WTC11 (cell line): Measurements from ENCODE around the gene KLC1.

Experiments used
- CREM ChIP-seq: sonication (generic); formaldehyde crosslinking; IDR thresholded peaks from 2 replicates; pipeline ENCODE4 v1.8.1; 2022; ENCODE audit warnings: mild to moderate bottlenecking, missing genetic modification reagents, moderate library complexity
- ESRRA ChIP-seq: sonication (generic); formaldehyde crosslinking; IDR thresholded peaks from 2 replicates; pipeline ENCODE4 v1.8.1; 2022; ENCODE audit warnings: mild to moderate bottlenecking, missing genetic modification reagents, borderline replicate concordance
- NFYB ChIP-seq: sonication (generic); formaldehyde crosslinking; conservative IDR thresholded peaks from 2 replicates; pipeline ENCODE4 v1.8.0; 2022; ENCODE audit warnings: low read depth, missing genetic modification reagents
- OVOL2 ChIP-seq: fragments of 250-450 bp; sonication (Bioruptor Pico); IDR thresholded peaks from 2 replicates; pipeline ENCODE4 v1.9.0; 2021; ENCODE audit warnings: mild to moderate bottlenecking, borderline replicate concordance
- PRRX2 ChIP-seq: fragments of 250-450 bp; sonication (Bioruptor Pico); IDR thresholded peaks from 2 replicates; pipeline ENCODE4 v1.8.0; 2021; ENCODE audit warnings: mild to moderate bottlenecking
- RORB ChIP-seq: fragments of 250-450 bp; sonication (Bioruptor Pico); IDR thresholded peaks from 2 replicates; pipeline ENCODE4 v1.9.0; 2021; ENCODE audit warnings: mild to moderate bottlenecking
- TEAD4 ChIP-seq: sonication (generic); formaldehyde crosslinking; IDR thresholded peaks from 2 replicates; pipeline ENCODE4 v1.8.0; 2022; ENCODE audit warnings: mild to moderate bottlenecking, missing genetic modification reagents
- ZNF263 ChIP-seq: sonication (generic); formaldehyde crosslinking; IDR thresholded peaks from 2 replicates; pipeline ENCODE4 v1.8.1; 2022; ENCODE audit warnings: low read depth, mild to moderate bottlenecking, moderate library complexity, missing genetic modification reagents
- TF ChIP-seq, protein P1 (sequence below): sonication (generic); formaldehyde crosslinking; IDR thresholded peaks from 2 replicates; pipeline ENCODE4 v1.8.1; 2022; ENCODE audit warnings: missing genetic modification reagents, borderline replicate concordance
- TF ChIP-seq, protein P2 (sequence below): fragments of 200-600 bp; IDR thresholded peaks from 2 replicates; pipeline ENCODE4 v1.8.0; 2022; ENCODE audit warnings: antibody characterized with exemption
- TF ChIP-seq, protein P3 (sequence below): sonication (generic); formaldehyde crosslinking; conservative IDR thresholded peaks from 2 replicates; pipeline ENCODE4 v1.8.1; 2022; ENCODE audit warnings: mild to moderate bottlenecking, missing genetic modification reagents

DNA sequence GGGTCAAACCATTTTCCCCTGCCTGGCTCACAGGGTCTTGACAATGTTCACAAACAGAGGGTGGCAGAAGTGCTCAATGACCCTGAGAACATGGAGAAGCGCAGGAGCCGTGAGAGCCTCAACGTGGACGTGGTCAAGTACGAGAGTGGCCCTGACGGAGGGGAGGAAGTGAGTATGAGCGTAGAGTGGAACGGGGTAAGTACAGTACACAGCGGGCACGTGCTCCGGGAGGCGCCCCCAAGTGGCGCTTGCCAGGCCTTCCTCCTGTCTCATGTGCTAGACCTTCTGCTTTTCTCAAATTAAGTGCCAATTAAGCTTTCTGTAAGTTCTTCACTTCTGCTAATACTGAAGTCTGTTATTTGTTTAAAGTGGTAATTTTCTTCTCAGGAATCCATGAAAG lies 50.3 kb downstream of the KLC1 start:
- no peak for TF ChIP-seq PRRX2
- no peak for TF ChIP-seq RORB (CRISPR knock-in tag)
- TF ChIP-seq, protein P1, sequence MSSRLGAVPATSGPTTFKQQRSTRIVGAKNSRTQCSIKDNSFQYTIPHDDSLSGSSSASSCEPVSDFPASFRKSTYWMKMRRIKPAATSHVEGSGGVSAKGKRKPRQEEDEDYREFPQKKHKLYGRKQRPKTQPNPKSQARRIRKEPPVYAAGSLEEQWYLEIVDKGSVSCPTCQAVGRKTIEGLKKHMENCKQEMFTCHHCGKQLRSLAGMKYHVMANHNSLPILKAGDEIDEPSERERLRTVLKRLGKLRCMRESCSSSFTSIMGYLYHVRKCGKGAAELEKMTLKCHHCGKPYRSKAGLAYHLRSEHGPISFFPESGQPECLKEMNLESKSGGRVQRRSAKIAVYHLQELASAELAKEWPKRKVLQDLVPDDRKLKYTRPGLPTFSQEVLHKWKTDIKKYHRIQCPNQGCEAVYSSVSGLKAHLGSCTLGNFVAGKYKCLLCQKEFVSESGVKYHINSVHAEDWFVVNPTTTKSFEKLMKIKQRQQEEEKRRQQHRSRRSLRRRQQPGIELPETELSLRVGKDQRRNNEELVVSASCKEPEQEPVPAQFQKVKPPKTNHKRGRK (CRISPR knock-in tag): no peak
- TF ChIP-seq, protein P2, sequence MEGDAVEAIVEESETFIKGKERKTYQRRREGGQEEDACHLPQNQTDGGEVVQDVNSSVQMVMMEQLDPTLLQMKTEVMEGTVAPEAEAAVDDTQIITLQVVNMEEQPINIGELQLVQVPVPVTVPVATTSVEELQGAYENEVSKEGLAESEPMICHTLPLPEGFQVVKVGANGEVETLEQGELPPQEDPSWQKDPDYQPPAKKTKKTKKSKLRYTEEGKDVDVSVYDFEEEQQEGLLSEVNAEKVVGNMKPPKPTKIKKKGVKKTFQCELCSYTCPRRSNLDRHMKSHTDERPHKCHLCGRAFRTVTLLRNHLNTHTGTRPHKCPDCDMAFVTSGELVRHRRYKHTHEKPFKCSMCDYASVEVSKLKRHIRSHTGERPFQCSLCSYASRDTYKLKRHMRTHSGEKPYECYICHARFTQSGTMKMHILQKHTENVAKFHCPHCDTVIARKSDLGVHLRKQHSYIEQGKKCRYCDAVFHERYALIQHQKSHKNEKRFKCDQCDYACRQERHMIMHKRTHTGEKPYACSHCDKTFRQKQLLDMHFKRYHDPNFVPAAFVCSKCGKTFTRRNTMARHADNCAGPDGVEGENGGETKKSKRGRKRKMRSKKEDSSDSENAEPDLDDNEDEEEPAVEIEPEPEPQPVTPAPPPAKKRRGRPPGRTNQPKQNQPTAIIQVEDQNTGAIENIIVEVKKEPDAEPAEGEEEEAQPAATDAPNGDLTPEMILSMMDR: no peak
- no peak for TF ChIP-seq NFYB
- TF ChIP-seq, protein P3, sequence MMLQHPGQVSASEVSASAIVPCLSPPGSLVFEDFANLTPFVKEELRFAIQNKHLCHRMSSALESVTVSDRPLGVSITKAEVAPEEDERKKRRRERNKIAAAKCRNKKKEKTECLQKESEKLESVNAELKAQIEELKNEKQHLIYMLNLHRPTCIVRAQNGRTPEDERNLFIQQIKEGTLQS (CRISPR knock-in tag): no peak
- TF ChIP-seq ESRRA: no peak
- no peak for TF ChIP-seq TEAD4 (CRISPR knock-in tag)
- no peak for TF ChIP-seq ZNF263 (CRISPR knock-in tag)
- no peak for TF ChIP-seq OVOL2 (CRISPR knock-in tag)
- no peak for TF ChIP-seq CREM (CRISPR knock-in tag)
